ENCODE measurements around the gene GPRIN1. TPM values are rescaled to one million over a fixed set of nuclear protein-coding genes. Genes with fewer than 3 reads are reported as not detected.

GPRIN1 gene
- total RNA-seq, 1 donor from 2014 or later = 1.1 TPM

Other genes starting within 250 kb of the GPRIN1 start
- gene KIAA1191, start 248.4 kb downstream of the GPRIN1 start, total RNA-seq = 113 TPM
- 6.6 TPM for gene ARL10, start 244.7 kb downstream of the GPRIN1 start, total RNA-seq
- gene NOP16, start 221.6 kb downstream of the GPRIN1 start, total RNA-seq = 10.1 TPM
- gene HIGD2A, start 221.4 kb downstream of the GPRIN1 start, total RNA-seq = 125 TPM
- gene CLTB, start 193.6 kb downstream of the GPRIN1 start, total RNA-seq = 119 TPM
- gene FAF2, start 161.8 kb downstream of the GPRIN1 start, total RNA-seq = 30.2 TPM
- gene RNF44, start 72.8 kb downstream of the GPRIN1 start, total RNA-seq = 74.9 TPM
- gene CDHR2, start 60.8 kb downstream of the GPRIN1 start, total RNA-seq = 65.7 TPM
- 0.14 TPM for gene SNCB, start 20.4 kb upstream of the GPRIN1 start, total RNA-seq
- not detected for gene EIF4E1B, start 20.5 kb upstream of the GPRIN1 start, total RNA-seq
- gene TSPAN17, start 37.3 kb upstream of the GPRIN1 start, total RNA-seq = 47.6 TPM
- 0.14 TPM for gene UNC5A, start 200.4 kb upstream of the GPRIN1 start, total RNA-seq